Neutrophil (primary cell): ENCODE results near the gene OTULINL.

Source experiments
- H3K27ac ChIP-seq: fragments of 200-600 bp; sonication (generic); 2 replicates; pipeline ENCODE4 v1.5.1; 2016; ENCODE audit warnings: mild to moderate bottlenecking, moderate library complexity
- H3K27me3 ChIP-seq: fragments of 200-600 bp; sonication (generic); 2 replicates; pipeline ENCODE4 v1.6.0; 2016; ENCODE audit warnings: mild to moderate bottlenecking
- H3K36me3 ChIP-seq: fragments of 200-600 bp; sonication (generic); 2 replicates; pipeline ENCODE4 v1.5.1; 2017
- H3K4me1 ChIP-seq, 2 experiments: fragments of 200-600 bp in 1 of 2; sonication (generic) in 1 of 2; 1 replicate in 1 of 2; 2 replicates in 1 of 2; pipeline versions ENCODE4 v1.5.1 to v1.6.1; 2013 to 2016; ENCODE audit warnings: low read depth in 1 of 2, low read length in 1 of 2, mild to moderate bottlenecking in 1 of 2, moderate library complexity in 1 of 2; ENCODE audit not compliant: control insufficient read depth in 1 of 2, insufficient read depth in 1 of 2
- H3K4me3 ChIP-seq, 2 experiments: fragments of 200-600 bp in 1 of 2; sonication (generic) in 1 of 2; 1 replicate in 1 of 2; 2 replicates in 1 of 2; pipeline ENCODE4 v1.5.1; 2013 to 2016; ENCODE audit warnings: low read depth in 1 of 2, low read length in 1 of 2, mild to moderate bottlenecking in 1 of 2, moderate library complexity in 1 of 2
- H3K9me3 ChIP-seq: fragments of 200-600 bp; sonication (generic); 2 replicates; pipeline ENCODE4 v1.5.1; 2016
- TF ChIP-seq, protein P1 (sequence below): fragments of 200-600 bp; sonication (generic); IDR thresholded peaks from 2 replicates; pipeline ENCODE4 v1.5.1; 2016; ENCODE audit warnings: antibody characterized with exemption

OTULINL gene

GRCh38 chr5:14599476-14600127 is 18.0 kb downstream of the OTULINL start:
- no peaks in the 10 kb centered on the region for H3K9me3 ChIP-seq
- H3K27ac ChIP-seq = peak overlapping the region; percentile 68
- H3K36me3 ChIP-seq = peaks cover 26% of the 10 kb centered on the region
- H3K4me3 ChIP-seq = no peak overlapping the region
- TF ChIP-seq, protein P1, sequence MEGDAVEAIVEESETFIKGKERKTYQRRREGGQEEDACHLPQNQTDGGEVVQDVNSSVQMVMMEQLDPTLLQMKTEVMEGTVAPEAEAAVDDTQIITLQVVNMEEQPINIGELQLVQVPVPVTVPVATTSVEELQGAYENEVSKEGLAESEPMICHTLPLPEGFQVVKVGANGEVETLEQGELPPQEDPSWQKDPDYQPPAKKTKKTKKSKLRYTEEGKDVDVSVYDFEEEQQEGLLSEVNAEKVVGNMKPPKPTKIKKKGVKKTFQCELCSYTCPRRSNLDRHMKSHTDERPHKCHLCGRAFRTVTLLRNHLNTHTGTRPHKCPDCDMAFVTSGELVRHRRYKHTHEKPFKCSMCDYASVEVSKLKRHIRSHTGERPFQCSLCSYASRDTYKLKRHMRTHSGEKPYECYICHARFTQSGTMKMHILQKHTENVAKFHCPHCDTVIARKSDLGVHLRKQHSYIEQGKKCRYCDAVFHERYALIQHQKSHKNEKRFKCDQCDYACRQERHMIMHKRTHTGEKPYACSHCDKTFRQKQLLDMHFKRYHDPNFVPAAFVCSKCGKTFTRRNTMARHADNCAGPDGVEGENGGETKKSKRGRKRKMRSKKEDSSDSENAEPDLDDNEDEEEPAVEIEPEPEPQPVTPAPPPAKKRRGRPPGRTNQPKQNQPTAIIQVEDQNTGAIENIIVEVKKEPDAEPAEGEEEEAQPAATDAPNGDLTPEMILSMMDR = no peak
- H3K27me3 ChIP-seq = no peaks in the 10 kb centered on the region
- H3K4me1 ChIP-seq = peaks cover 64 to 68% of the 10 kb centered on the region in 2 experiments

DNA sequence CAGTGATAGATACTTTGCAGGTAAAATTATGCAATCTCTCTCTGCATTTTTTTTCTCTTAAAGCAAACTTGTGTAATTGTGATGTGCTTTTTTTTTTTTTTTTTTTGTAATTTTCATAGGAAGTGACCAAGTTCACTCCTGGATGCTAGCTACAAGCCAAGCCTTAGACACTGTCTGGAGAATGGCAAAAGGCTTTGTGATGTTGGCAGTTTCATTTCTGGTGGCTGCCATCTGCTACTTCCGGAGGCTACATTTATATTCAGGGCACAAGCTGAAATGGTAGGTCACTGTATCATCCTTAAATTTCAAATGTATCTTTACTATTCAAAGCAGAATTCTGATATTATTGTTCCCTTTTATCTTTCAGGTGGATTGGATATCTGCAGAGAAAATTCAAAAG is 19.3 kb downstream of the OTULINL start:
- H3K36me3 ChIP-seq = peaks cover 31% of the 10 kb centered on the region
- TF ChIP-seq, protein P1 = no peak

DNA sequence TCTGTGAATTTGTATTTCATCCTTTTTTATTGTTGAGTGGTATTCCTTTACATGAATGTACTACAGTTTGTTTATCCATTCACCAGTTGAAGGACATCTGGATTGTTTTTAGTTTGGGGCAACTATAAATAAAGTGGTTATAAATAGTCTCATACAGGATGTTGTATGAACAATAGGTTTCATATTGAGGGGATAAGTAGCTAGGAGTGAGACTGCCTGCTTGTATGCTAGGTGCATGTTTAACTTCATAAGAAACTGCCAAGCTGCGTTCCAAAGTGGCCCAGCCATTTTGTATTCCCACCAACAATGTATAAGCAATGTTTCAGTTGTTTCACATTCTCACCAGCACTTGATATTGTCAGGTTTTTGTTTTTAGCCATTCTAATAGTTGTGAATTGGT is 21.5 kb downstream of the OTULINL start:
- Histone ChIP-seq H3K9me3 (no peaks in the 10 kb centered on the region), H3K4me1 (peaks cover 51 to 57% of the 10 kb centered on the region in 2 experiments), H3K27ac (no peak overlapping the region), H3K27me3 (no peaks in the 10 kb centered on the region), H3K4me3 (no peak overlapping the region), H3K36me3 (peaks cover 31% of the 10 kb centered on the region)
- TF ChIP-seq, protein P1 = no peak

More for the DNA sequence above, 19.3 kb downstream of the OTULINL start:
- Histone ChIP-seq H3K27me3 (no peaks in the 10 kb centered on the region), H3K27ac (peak overlapping the region; percentile 68), H3K4me3 (no peak overlapping the region), H3K9me3 (no peaks in the 10 kb centered on the region), H3K4me1 (peaks cover 51 to 57% of the 10 kb centered on the region in 2 experiments)

- Histone ChIP-seq H3K36me3 (peaks cover 59% of the 10 kb centered on the region), H3K27me3 (no peaks in the 10 kb centered on the region), H3K27ac (peak overlapping the region; percentile 68), H3K9me3 (no peaks in the 10 kb centered on the region), H3K4me3 (no peak overlapping the region), H3K4me1 (peaks cover 29 to 30% of the 10 kb centered on the region in 2 experiments)
- TF ChIP-seq, protein P1 = no peak
Observed at GRCh38 chr5:14607104-14607503, 25.5 kb downstream of the OTULINL start.

DNA sequence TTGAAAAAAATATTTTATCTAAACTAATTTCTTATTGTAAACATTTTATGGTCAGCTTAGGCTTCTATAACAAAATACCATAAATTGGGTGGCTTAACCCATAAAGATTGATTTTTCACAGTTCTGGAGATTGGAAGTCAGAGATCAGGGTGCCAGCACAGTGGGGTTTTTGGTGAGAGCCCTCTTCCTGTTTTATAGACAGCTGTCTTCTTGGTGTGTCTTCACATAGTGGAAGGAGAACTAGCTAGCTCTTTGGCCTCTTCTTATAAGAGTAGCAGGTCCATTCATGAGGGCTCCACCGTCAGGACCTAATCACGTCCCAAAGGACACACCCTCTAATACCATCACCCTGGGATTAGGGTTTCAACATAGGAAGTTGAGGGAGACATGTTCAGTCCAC is 26.6 kb downstream of the OTULINL start:
- Histone ChIP-seq H3K4me1 (peaks cover 29 to 30% of the 10 kb centered on the region in 2 experiments), H3K27me3 (no peaks in the 10 kb centered on the region), H3K4me3 (no peak overlapping the region), H3K9me3 (no peaks in the 10 kb centered on the region), H3K36me3 (peaks cover 59% of the 10 kb centered on the region), H3K27ac (peak overlapping the region; percentile 68)
- TF ChIP-seq, protein P1 = no peak
